Measurements from ENCODE around the gene TRMU.
"Not testable (repeated sequence)": the region's sequence is repeated elsewhere in the genome, so short reads cannot be mapped to it uniquely, and the experiment has no call there.

The TRMU gene

GRCh38 chr22:46390652-46391301, 55.3 kb downstream of the TRMU start:
- DNase-seq, result peak; percentile 8

GRCh38 chr22:46391486-46392136, 56.1 kb downstream of the TRMU start:
- no peak for DNase-seq

GRCh38 chr22:46392137-46392844, 56.8 kb downstream of the TRMU start:
- no peak for DNase-seq

- DNase-seq, result no peak
Measured at GRCh38 chr22:46393873-46394272, 58.4 kb downstream of the TRMU start.

- no peak for DNase-seq
Measured at GRCh38 chr22:46394622-46395021, 59.1 kb downstream of the TRMU start.

GRCh38 chr22:46395145-46395544, 59.6 kb downstream of the TRMU start:
- DNase-seq, result no peak

GRCh38 chr22:46397049-46397448, 61.5 kb downstream of the TRMU start:
- DNase-seq, result not testable (repeated sequence)

- DNase-seq, result no peak
Measured at GRCh38 chr22:46397514-46397913, 62.0 kb downstream of the TRMU start.

- no peak for DNase-seq
Measured at GRCh38 chr22:46397951-46398350, 62.4 kb downstream of the TRMU start.

- no peak for DNase-seq
Measured at GRCh38 chr22:46399251-46400024, 63.9 kb downstream of the TRMU start.

- no peak for DNase-seq
Measured at GRCh38 chr22:46401370-46401769, 65.9 kb downstream of the TRMU start.

GRCh38 chr22:46402505-46402904, 67.0 kb downstream of the TRMU start:
- no peak for DNase-seq

- not testable (repeated sequence) for DNase-seq
Measured at GRCh38 chr22:46403880-46404279, 68.4 kb downstream of the TRMU start.

GRCh38 chr22:46405901-46406300, 70.4 kb downstream of the TRMU start:
- DNase-seq, result no peak

GRCh38 chr22:46406349-46406748, 70.8 kb downstream of the TRMU start:
- DNase-seq, result no peak

- no peak for DNase-seq
Measured at GRCh38 chr22:46406791-46407190, 71.3 kb downstream of the TRMU start.
